KOPT-K1 (cell line): Measurements from ENCODE around the gene ANKRD33B.
"Not testable (repeated sequence)": the region's sequence is repeated elsewhere in the genome, so short reads cannot be mapped to it uniquely, and the experiment has no call there.

ENCODE experiments used
- H3K27ac ChIP-seq: fragments of 200-600 bp; sonication (generic); 2 replicates; pipeline ENCODE4 v1.5.1; 2016; ENCODE audit warnings: antibody characterized with exemption, mild to moderate bottlenecking, low read depth, low read length; ENCODE audit not compliant: poor library complexity, severe bottlenecking
- H3K36me3 ChIP-seq: fragments of 200-600 bp; sonication (generic); 2 replicates; pipeline ENCODE4 v1.5.1; 2017; ENCODE audit warnings: antibody characterized with exemption, mild to moderate bottlenecking, low read length, moderate library complexity; ENCODE audit not compliant: insufficient read depth
- H3K9me3 ChIP-seq: fragments of 200-600 bp; sonication (generic); 2 replicates; pipeline ENCODE4 v1.5.1; 2017; ENCODE audit warnings: antibody characterized with exemption, low read length, mild to moderate bottlenecking; ENCODE audit not compliant: insufficient read depth, poor library complexity, severe bottlenecking

The ANKRD33B gene

GRCh38 chr5:10600626-10601245 lies 36.9 kb downstream of the ANKRD33B start:
- Histone ChIP-seq H3K9me3 (no peaks in the 10 kb centered on the region), H3K36me3 (no peaks in the 10 kb centered on the region), H3K27ac (no peak overlapping the region)

- Histone ChIP-seq H3K36me3 (no peaks in the 10 kb centered on the region), H3K9me3 (no peaks in the 10 kb centered on the region), H3K27ac (no peak overlapping the region)
These were observed 37.6 kb downstream of the ANKRD33B start for GRCh38 chr5:10601246-10602030.

- Histone ChIP-seq H3K9me3 (no peaks in the 10 kb centered on the region), H3K27ac (no peak overlapping the region), H3K36me3 (no peaks in the 10 kb centered on the region)
These were observed 38.3 kb downstream of the ANKRD33B start for GRCh38 chr5:10602031-10602806.

- H3K27ac ChIP-seq: no peak overlapping the region
- no peaks in the 10 kb centered on the region for H3K9me3 ChIP-seq
- no peaks in the 10 kb centered on the region for H3K36me3 ChIP-seq
These were observed 41.1 kb downstream of the ANKRD33B start for GRCh38 chr5:10604975-10605374.

GRCh38 chr5:10606632-10607022 lies 42.8 kb downstream of the ANKRD33B start:
- H3K36me3 ChIP-seq, H3K27ac ChIP-seq, H3K9me3 ChIP-seq: not testable (repeated sequence)

GRCh38 chr5:10607023-10607665 lies 43.3 kb downstream of the ANKRD33B start:
- Histone ChIP-seq H3K27ac (no peak overlapping the region), H3K36me3 (no peaks in the 10 kb centered on the region), H3K9me3 (no peaks in the 10 kb centered on the region)

- Histone ChIP-seq H3K36me3 (no peaks in the 10 kb centered on the region), H3K27ac (no peak overlapping the region), H3K9me3 (no peaks in the 10 kb centered on the region)
These were observed 43.8 kb downstream of the ANKRD33B start for GRCh38 chr5:10607666-10608073.

GRCh38 chr5:10608081-10608480 lies 44.2 kb downstream of the ANKRD33B start:
- not testable (repeated sequence) for H3K9me3 ChIP-seq, H3K27ac ChIP-seq, H3K36me3 ChIP-seq

- H3K27ac ChIP-seq: no peak overlapping the region
- H3K9me3 ChIP-seq: no peaks in the 10 kb centered on the region
- H3K36me3 ChIP-seq: no peaks in the 10 kb centered on the region
These were observed 46.2 kb downstream of the ANKRD33B start for GRCh38 chr5:10610058-10610457.

- no peaks in the 10 kb centered on the region for H3K36me3 ChIP-seq
- no peaks in the 10 kb centered on the region for H3K9me3 ChIP-seq
- no peak overlapping the region for H3K27ac ChIP-seq
These were observed 47.4 kb downstream of the ANKRD33B start for GRCh38 chr5:10611290-10611689.

- Histone ChIP-seq H3K27ac (no peak overlapping the region), H3K36me3 (no peaks in the 10 kb centered on the region), H3K9me3 (no peaks in the 10 kb centered on the region)
These were observed 48.4 kb downstream of the ANKRD33B start for GRCh38 chr5:10612251-10612650.

GRCh38 chr5:10615693-10616092 lies 51.8 kb downstream of the ANKRD33B start:
- Histone ChIP-seq H3K9me3 (peaks cover 4% of the 10 kb centered on the region), H3K36me3 (no peaks in the 10 kb centered on the region), H3K27ac (no peak overlapping the region)

GRCh38 chr5:10617103-10617502 lies 53.2 kb downstream of the ANKRD33B start:
- H3K9me3 ChIP-seq: peaks cover 4% of the 10 kb centered on the region
- H3K27ac ChIP-seq: no peak overlapping the region
- no peaks in the 10 kb centered on the region for H3K36me3 ChIP-seq

- H3K27ac ChIP-seq: no peak overlapping the region
- H3K9me3 ChIP-seq: peaks cover 4% of the 10 kb centered on the region
- H3K36me3 ChIP-seq: no peaks in the 10 kb centered on the region
These were observed 54.4 kb downstream of the ANKRD33B start for GRCh38 chr5:10618311-10618710.

GRCh38 chr5:10619649-10620048 lies 55.8 kb downstream of the ANKRD33B start:
- Histone ChIP-seq H3K9me3 (peaks cover 4% of the 10 kb centered on the region), H3K36me3 (no peaks in the 10 kb centered on the region), H3K27ac (no peak overlapping the region)
